Stimulated activated CD4-positive, alpha-beta T cell treated with anti-CD3 and anti-CD28 coated beads, Interleukin-2, amount 100 ng/mL, for 24 hours (primary cell): ENCODE data around the gene HOXC11.

Experiments used
- DNase-seq, 2 donors: peaks; one replicate each; pipeline ENCODE4 v3.0.0-alpha.2; 2020

HOXC11 gene

GRCh38 chr12:53987787-53988230 is 14.9 kb downstream of the HOXC11 start:
- no peak for DNase-seq

GRCh38 chr12:53988541-53989226 is 15.8 kb downstream of the HOXC11 start:
- no peak for DNase-seq

- no peak for DNase-seq
These were observed 16.5 kb downstream of the HOXC11 start for GRCh38 chr12:53989227-53990113.

GRCh38 chr12:53990311-53991076 is 17.6 kb downstream of the HOXC11 start:
- no peak for DNase-seq

GRCh38 chr12:53991077-53991460 is 18.1 kb downstream of the HOXC11 start:
- DNase-seq, result no peak

GRCh38 chr12:53992377-53992889 is 19.5 kb downstream of the HOXC11 start:
- DNase-seq, result no peak

GRCh38 chr12:53993162-53994008 is 20.5 kb downstream of the HOXC11 start:
- DNase-seq, result no peak

GRCh38 chr12:53994009-53994263 is 21.0 kb downstream of the HOXC11 start:
- DNase-seq, result no peak

- DNase-seq, result no peak
These were observed 21.5 kb downstream of the HOXC11 start for GRCh38 chr12:53994264-53995001.

- no peak for DNase-seq
These were observed 22.1 kb downstream of the HOXC11 start for GRCh38 chr12:53995002-53995377.

- DNase-seq, result no peak
These were observed 22.7 kb downstream of the HOXC11 start for GRCh38 chr12:53995378-53996239.

GRCh38 chr12:53996240-53997203 is 23.6 kb downstream of the HOXC11 start:
- no peak for DNase-seq

- no peak for DNase-seq
These were observed 24.5 kb downstream of the HOXC11 start for GRCh38 chr12:53997204-53998109.

GRCh38 chr12:53998110-53998899 is 25.4 kb downstream of the HOXC11 start:
- DNase-seq, result no peak

- DNase-seq, result no peak
These were observed 25.9 kb downstream of the HOXC11 start for GRCh38 chr12:53998900-53999236.

GRCh38 chr12:53999559-54000115 is 26.7 kb downstream of the HOXC11 start:
- no peak for DNase-seq
